Liver (tissue), 9 donors: Measurements from ENCODE around the gene SOX6. TPM values are rescaled to one million over a fixed set of nuclear protein-coding genes. Genes with fewer than 3 reads are reported as not detected.

Source experiments
- DNase-seq: peaks from one replicate; pipeline ENCODE4 v3.0.0-alpha.2; 2017; ENCODE audit warnings: low spot score
- H3K27ac ChIP-seq, 2 donors: one replicate each; pipeline ENCODE4 v1.7.0; 2013; ENCODE audit warnings: inconsistent platforms in 2 of 2, low read length in 2 of 2, control low read depth in 1 of 2, low read depth in 1 of 2, mild to moderate bottlenecking in 1 of 2
- H3K27me3 ChIP-seq, 4 donors: one replicate each; pipeline versions ENCODE4 v1.6.1 to v1.7.0; 2013; ENCODE audit warnings: low read length in 3 of 4, inconsistent platforms in 1 of 4, mild to moderate bottlenecking in 1 of 4, moderate library complexity in 1 of 4; ENCODE audit not compliant: control insufficient read depth in 4 of 4, insufficient read depth in 4 of 4
- H3K36me3 ChIP-seq, 4 donors: one replicate each; pipeline versions ENCODE4 v1.6.1 to v1.7.0; 2013; ENCODE audit warnings: low read length in 3 of 4, mild to moderate bottlenecking in 3 of 4, low read depth in 1 of 4, moderate library complexity in 1 of 4; ENCODE audit not compliant: control insufficient read depth in 4 of 4, insufficient read depth in 3 of 4
- H3K4me1 ChIP-seq, 4 donors: one replicate each; pipeline versions ENCODE4 v1.6.1 to v1.7.0; 2013; ENCODE audit warnings: low read length in 3 of 4, mild to moderate bottlenecking in 3 of 4, moderate library complexity in 1 of 4; ENCODE audit not compliant: control insufficient read depth in 4 of 4, insufficient read depth in 4 of 4
- H3K4me3 ChIP-seq, 3 donors: one replicate each; pipeline versions ENCODE4 v1.6.1 to v1.7.0; 2013; ENCODE audit warnings: low read length in 3 of 3, control low read depth in 1 of 3, low read depth in 1 of 3, mild to moderate bottlenecking in 1 of 3
- H3K9ac ChIP-seq, 2 donors: one replicate each; pipeline ENCODE4 v1.7.0; 2013; ENCODE audit warnings: low read length in 2 of 2, mild to moderate bottlenecking in 2 of 2, moderate library complexity in 2 of 2, control low read depth in 1 of 2, low read depth in 1 of 2
- H3K9me3 ChIP-seq, 4 donors: one replicate each; pipeline versions ENCODE4 v1.6.1 to v1.7.0; 2013; ENCODE audit warnings: low read length in 3 of 4; ENCODE audit not compliant: control insufficient read depth in 4 of 4
- ATF3 ChIP-seq: IDR thresholded peaks from 2 replicates; pipeline ENCODE4 v1.6.1; 2016; ENCODE audit warnings: antibody characterized with exemption
- CTCF ChIP-seq: fragments of 150-350 bp; IDR thresholded peaks from 2 replicates; pipeline ENCODE4 v1.5.1; 2017; ENCODE audit warnings: improper control_type of control experiment, low read depth, low read length; ENCODE audit not compliant: missing input control
- EGR1 ChIP-seq, 2 donors: IDR thresholded peaks; 2 replicates each; pipeline ENCODE4 v1.6.1; 2016 to 2018; ENCODE audit warnings: antibody characterized with exemption in 2 of 2, low read depth in 2 of 2
- FOXA1 ChIP-seq: IDR thresholded peaks from 2 replicates; pipeline ENCODE4 v1.6.1; 2016; ENCODE audit warnings: antibody characterized with exemption
- FOXA2 ChIP-seq: IDR thresholded peaks from 2 replicates; pipeline ENCODE4 v1.6.1; 2016; ENCODE audit warnings: antibody characterized with exemption
- GABPA ChIP-seq, 2 donors: IDR thresholded peaks in 1 of 2; conservative IDR thresholded peaks in 1 of 2; 2 replicates each; pipeline ENCODE4 v1.6.1; 2016; ENCODE audit warnings: antibody characterized with exemption in 2 of 2, mild to moderate bottlenecking in 1 of 2, moderate library complexity in 1 of 2
- HNF4A ChIP-seq, 2 donors: conservative IDR thresholded peaks; 2 replicates each; pipeline ENCODE4 v1.6.1; 2016; ENCODE audit warnings: antibody characterized with exemption in 2 of 2, mild to moderate bottlenecking in 2 of 2
- HNF4G ChIP-seq: IDR thresholded peaks from 2 replicates; pipeline ENCODE4 v1.6.1; 2016; ENCODE audit warnings: antibody characterized with exemption
- JUND ChIP-seq, 2 donors: IDR thresholded peaks; 2 replicates each; pipeline ENCODE4 v1.6.1; 2016; ENCODE audit warnings: antibody characterized with exemption in 2 of 2
- NR2F2 ChIP-seq: IDR thresholded peaks from 2 replicates; pipeline ENCODE4 v1.6.1; 2016; ENCODE audit warnings: antibody characterized with exemption
- RAD21 ChIP-seq, 2 donors: IDR thresholded peaks; 2 replicates each; pipeline ENCODE4 v1.6.1; 2016; ENCODE audit warnings: antibody characterized with exemption in 2 of 2, mild to moderate bottlenecking in 2 of 2
- REST ChIP-seq: IDR thresholded peaks from 2 replicates; pipeline ENCODE4 v1.6.1; 2016; ENCODE audit warnings: antibody characterized with exemption, mild to moderate bottlenecking
- RXRA ChIP-seq, 2 donors: IDR thresholded peaks; 2 replicates each; pipeline ENCODE4 v1.6.1; 2017 to 2018; ENCODE audit warnings: antibody characterized with exemption in 2 of 2, mild to moderate bottlenecking in 1 of 2
- SP1 ChIP-seq: IDR thresholded peaks from 2 replicates; pipeline ENCODE4 v1.6.1; 2018; ENCODE audit warnings: antibody characterized with exemption, mild to moderate bottlenecking
- TAF1 ChIP-seq: conservative IDR thresholded peaks from 2 replicates; pipeline ENCODE4 v1.6.1; 2016; ENCODE audit warnings: antibody characterized with exemption, mild to moderate bottlenecking
- YY1 ChIP-seq: IDR thresholded peaks from 2 replicates; pipeline ENCODE4 v1.6.1; 2016; ENCODE audit warnings: antibody characterized with exemption, mild to moderate bottlenecking
- ZBTB33 ChIP-seq: IDR thresholded peaks from 2 replicates; pipeline ENCODE4 v1.6.1; 2016; ENCODE audit warnings: antibody characterized with exemption
- WGBS: extraction: QIAGEN DNeasy Blood & Tissue Kit; methylation state at CpG from one replicate; pipeline ENCODE4 v1.1.7; 2013; 5-methylcytosine and 5-hydroxymethylcytosine counted together
- polyA plus RNA-seq, 2 donors: library from polyadenylated mRNA; stranded (reverse) in 1 of 2; unstranded in 1 of 2; fragments of 200-250 nt in 1 of 2; fragments of >200 nt in 1 of 2; fragmentation: Nextera tagmentation in 1 of 2; extraction: Ambion mirVana in 1 of 2; gene quantifications; one replicate each; pipeline versions ENCODE4 v1.2.1 to v1.2.3, GENCODE V29; 2013 to 2015
- total RNA-seq, 2 donors: library from RNA; depleted of rRNA; stranded (reverse); fragments of >200 nt; gene quantifications; one replicate each; pipeline ENCODE4 v1.2.3, GENCODE V29; 2014
- TF ChIP-seq, protein P1 (sequence below): IDR thresholded peaks from 2 replicates; pipeline ENCODE4 v1.6.1; 2016; ENCODE audit warnings: antibody characterized with exemption
- donor health status: healthy.
- donor health status: healthy.
- donor health status: healthy.
- donor health status: healthy.
- donor health status: healthy.

Gene SOX6
- total and polyA plus RNA-seq, 4 donors: 2.4 to 111 (median 14.8) TPM

DNA sequence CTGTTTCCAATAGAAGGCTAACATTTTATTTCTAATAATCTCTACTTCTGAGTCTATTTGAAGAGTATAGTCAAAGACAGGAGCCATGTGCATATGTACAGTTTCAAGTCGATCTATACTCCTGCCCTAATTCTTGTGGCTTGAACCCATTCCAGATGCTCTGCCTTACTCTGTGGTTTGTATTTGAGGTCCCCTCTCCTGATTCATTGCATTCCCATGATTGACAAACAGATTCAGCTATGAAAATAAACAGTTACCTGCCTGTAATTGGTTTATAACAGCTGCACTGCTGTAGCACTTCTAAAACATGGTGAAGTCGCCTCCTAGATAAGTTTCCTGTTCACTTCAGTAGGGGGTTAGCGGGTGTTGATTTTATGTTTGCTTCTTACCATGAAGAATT lies 138.7 kb downstream of the SOX6 start:
- H3K9me3 ChIP-seq: no peaks in the 10 kb centered on the region
- DNase-seq: no peak
- no peak overlapping the region for H3K9ac ChIP-seq
- H3K36me3 ChIP-seq: no peaks in the 10 kb centered on the region
- H3K27me3 ChIP-seq: no peaks in the 10 kb centered on the region
- no peak for TF ChIP-seq NR2F2
- TF ChIP-seq RAD21 (IDR thresholded peaks at IDR 0.05): no peak
- no peak for TF ChIP-seq FOXA2
- TF ChIP-seq ATF3: no peak
- no peak for TF ChIP-seq YY1
- no peak for TF ChIP-seq FOXA1
- TF ChIP-seq JUND (IDR thresholded peaks at IDR 0.05): no peak
- TF ChIP-seq HNF4G: no peak
- TF ChIP-seq TAF1: no peak
- no peak for TF ChIP-seq SP1
- TF ChIP-seq, protein P1, sequence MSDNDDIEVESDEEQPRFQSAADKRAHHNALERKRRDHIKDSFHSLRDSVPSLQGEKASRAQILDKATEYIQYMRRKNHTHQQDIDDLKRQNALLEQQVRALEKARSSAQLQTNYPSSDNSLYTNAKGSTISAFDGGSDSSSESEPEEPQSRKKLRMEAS: no peak
- TF ChIP-seq GABPA (IDR thresholded peaks at IDR 0.05 in 1 of 2, conservative IDR thresholded peaks at IDR 0.05 in 1 of 2): no peak
- no peak for TF ChIP-seq RXRA (IDR thresholded peaks at IDR 0.05)
- TF ChIP-seq ZBTB33: no peak
- TF ChIP-seq HNF4A (conservative IDR thresholded peaks at IDR 0.05): no peak
- no peak for TF ChIP-seq REST
- TF ChIP-seq CTCF: no peak
- no peak for TF ChIP-seq EGR1 (IDR thresholded peaks at IDR 0.05; ENCODE audit: low read depth in 2 of 2)
- 93% methylated on average over 3 of the region's 3 CpGs for WGBS
- H3K4me1 ChIP-seq: peaks cover 0 to 4% (median 0%) of the 10 kb centered on the region in 4 donors
- H3K27ac ChIP-seq: no peak overlapping the region
- no peak overlapping the region for H3K4me3 ChIP-seq
